H9 (cell line): ENCODE results near the gene DOCK1. TPM values are rescaled to one million over a fixed set of nuclear protein-coding genes. Genes with fewer than 3 reads are reported as not detected.

Experiments used
- DNase-seq: peaks from one replicate; pipeline ENCODE4 v3.0.0-alpha.2; 2017
- H2AFZ ChIP-seq: one replicate; pipeline ENCODE4 v1.6.1; 2013; ENCODE audit warnings: mild to moderate bottlenecking, low read length, control low read depth, moderate library complexity
- H2AK5ac ChIP-seq: 2 replicates; pipeline ENCODE4 v1.6.1; 2013; ENCODE audit warnings: low read length, control low read depth, mixed read lengths; ENCODE audit not compliant: insufficient read length
- H2BK120ac ChIP-seq: one replicate; pipeline ENCODE4 v1.6.1; 2013; ENCODE audit warnings: low read depth, mild to moderate bottlenecking, low read length, control low read depth, inconsistent platforms; ENCODE audit not compliant: poor library complexity, severe bottlenecking
- H2BK12ac ChIP-seq: 2 replicates; pipeline ENCODE4 v1.6.1; 2013; ENCODE audit warnings: low read length, control low read depth, mixed read lengths, low read depth; ENCODE audit not compliant: insufficient read length
- H2BK15ac ChIP-seq: 2 replicates; pipeline ENCODE4 v1.6.1; 2013; ENCODE audit warnings: low read depth, low read length, control low read depth
- H2BK20ac ChIP-seq: one replicate; pipeline ENCODE4 v1.6.1; 2013; ENCODE audit warnings: low read depth, mild to moderate bottlenecking, low read length, control low read depth, inconsistent platforms; ENCODE audit not compliant: poor library complexity, severe bottlenecking
- H2BK5ac ChIP-seq: 2 replicates; pipeline ENCODE4 v1.6.1; 2013; ENCODE audit warnings: low read length, control low read depth, mixed read lengths; ENCODE audit not compliant: insufficient read length
- H3K14ac ChIP-seq: 2 replicates; pipeline ENCODE4 v1.6.1; 2013; ENCODE audit warnings: low read length, control low read depth; ENCODE audit not compliant: insufficient read depth
- H3K18ac ChIP-seq: 2 replicates; pipeline ENCODE4 v1.6.1; 2013; ENCODE audit warnings: low read depth, mild to moderate bottlenecking, mixed read lengths, low read length, control low read depth; ENCODE audit not compliant: insufficient read length
- H3K23ac ChIP-seq: 2 replicates; pipeline ENCODE4 v1.6.1; 2013; ENCODE audit warnings: low read length, control low read depth, mixed read lengths, low read depth; ENCODE audit not compliant: insufficient read length
- H3K23me2 ChIP-seq: 2 replicates; pipeline ENCODE4 v1.6.1; 2013; ENCODE audit warnings: low read depth, mild to moderate bottlenecking, mixed read lengths, low read length, control low read depth; ENCODE audit not compliant: insufficient read length, poor library complexity, severe bottlenecking
- H3K27ac ChIP-seq: 2 replicates; pipeline ENCODE4 v1.5.1; 2013; ENCODE audit warnings: low read length, control low read depth, mixed read lengths, low read depth; ENCODE audit not compliant: insufficient read length
- H3K27me3 ChIP-seq: 2 replicates; pipeline ENCODE4 v1.6.1; 2013; ENCODE audit warnings: low read length, control low read depth, inconsistent platforms; ENCODE audit not compliant: insufficient read depth
- H3K4ac ChIP-seq: 2 replicates; pipeline ENCODE4 v1.6.1; 2013; ENCODE audit warnings: low read depth, mild to moderate bottlenecking, control low read depth, inconsistent platforms, low read length, moderate library complexity
- H3K4me1 ChIP-seq: 2 replicates; pipeline ENCODE4 v1.6.1; 2013; ENCODE audit warnings: low read length, control low read depth, inconsistent platforms; ENCODE audit not compliant: insufficient read depth
- H3K4me2 ChIP-seq: 2 replicates; pipeline ENCODE4 v1.6.1; 2013; ENCODE audit warnings: low read length, control low read depth, mixed read lengths; ENCODE audit not compliant: insufficient read length, insufficient read depth
- H3K56ac ChIP-seq: 2 replicates; pipeline ENCODE4 v1.6.1; 2013; ENCODE audit warnings: low read depth, mild to moderate bottlenecking, mixed read lengths, low read length, control low read depth; ENCODE audit not compliant: insufficient read length
- H3K79me1 ChIP-seq: 2 replicates; pipeline ENCODE4 v1.6.1; 2013; ENCODE audit warnings: low read depth, mild to moderate bottlenecking, moderate library complexity, low read length, control low read depth, inconsistent platforms; ENCODE audit not compliant: insufficient read depth, poor library complexity, severe bottlenecking
- H3K79me2 ChIP-seq: 2 replicates; pipeline ENCODE4 v1.6.1; 2013; ENCODE audit warnings: low read length, control low read depth, inconsistent platforms; ENCODE audit not compliant: insufficient read depth
- H3K9ac ChIP-seq: 2 replicates; pipeline ENCODE4 v1.6.1; 2013; ENCODE audit warnings: low read length, control low read depth, mixed read lengths; ENCODE audit not compliant: insufficient read length; ENCODE audit errors: extremely low read depth
- H3K9me3 ChIP-seq: one replicate; pipeline ENCODE4 v1.6.1; 2013; ENCODE audit warnings: low read depth, low read length, inconsistent platforms; ENCODE audit not compliant: control insufficient read depth
- H3T11ph ChIP-seq: one replicate; pipeline ENCODE4 v1.6.1; 2013; ENCODE audit warnings: mild to moderate bottlenecking, low read length, control low read depth, inconsistent platforms
- H4K20me1 ChIP-seq: one replicate; pipeline ENCODE4 v1.6.1; 2013; ENCODE audit not compliant: control insufficient read depth, insufficient read length, insufficient read depth
- H4K5ac ChIP-seq: 2 replicates; pipeline ENCODE4 v1.6.1; 2013; ENCODE audit warnings: low read depth, mild to moderate bottlenecking, mixed read lengths, low read length, control low read depth; ENCODE audit not compliant: insufficient read length
- H4K8ac ChIP-seq: replicated peaks from 2 replicates; pipeline ENCODE4 v1.6.1; 2013; ENCODE audit warnings: low read length, control low read depth, mixed read lengths, low read depth; ENCODE audit not compliant: insufficient read length
- H4K91ac ChIP-seq: 2 replicates; pipeline ENCODE4 v1.6.1; 2013; ENCODE audit warnings: low read depth, mild to moderate bottlenecking, moderate library complexity, mixed read lengths, low read length, control low read depth; ENCODE audit not compliant: insufficient read length
- H3K27ac Mint-ChIP-seq, 3 experiments: 2 replicates in 2 of 3; 3 replicates in 1 of 3; pipeline ENCODE4 v1.8.0; 2020 to 2021; ENCODE audit warnings: mixed read lengths in 3 of 3, mild to moderate bottlenecking in 1 of 3, moderate library complexity in 1 of 3
- H3K27me3 Mint-ChIP-seq: 2 replicates; pipeline ENCODE4 v1.8.0; 2021; ENCODE audit warnings: low read depth, mild to moderate bottlenecking, moderate library complexity, mixed read lengths
- H3K36me3 Mint-ChIP-seq, 3 experiments: 2 replicates in 2 of 3; 3 replicates in 1 of 3; pipeline ENCODE4 v1.8.0; 2020 to 2021; ENCODE audit warnings: low read depth in 3 of 3, mixed read lengths in 3 of 3; ENCODE audit not compliant: insufficient read depth in 1 of 3
- H3K4me1 Mint-ChIP-seq, 2 experiments: 2 replicates each; pipeline ENCODE4 v1.8.0; 2020; ENCODE audit warnings: mixed read lengths in 2 of 2
- H3K4me3 Mint-ChIP-seq, 2 experiments: 2 replicates in 1 of 2; 3 replicates in 1 of 2; pipeline ENCODE4 v1.8.0; 2020 to 2021; ENCODE audit warnings: mild to moderate bottlenecking in 2 of 2, mixed read lengths in 2 of 2, moderate library complexity in 1 of 2
- H3K9me3 Mint-ChIP-seq, 2 experiments: 2 replicates in 1 of 2; 3 replicates in 1 of 2; pipeline ENCODE4 v1.8.0; 2020; ENCODE audit warnings: mild to moderate bottlenecking in 2 of 2, mixed read lengths in 2 of 2, moderate library complexity in 1 of 2
- WGBS: extraction: QIAGEN DNeasy Blood & Tissue Kit; methylation state at CpG from one replicate; pipeline ENCODE4 v1.1.7; 2013; ENCODE audit warnings: missing lambda C conversion rate, low lambda C conversion rate, mixed read lengths; ENCODE audit not compliant: insufficient read length; ENCODE audit errors: extremely low coverage; 5-methylcytosine and 5-hydroxymethylcytosine counted together
- total RNA-seq: library from RNA; stranded (reverse); gene quantifications from 2 replicates; pipeline ENCODE4 v1.2.1, GENCODE V29; 2021
- TF ChIP-seq, protein P1 (sequence below): fragments of 200-600 bp; sonication (generic); conservative IDR thresholded peaks from 3 replicates; pipeline ENCODE4 v1.8.0; 2021; ENCODE audit warnings: antibody characterized with exemption, mild to moderate bottlenecking

DOCK1 gene
- total RNA-seq, 1 experiment from 2014 or later, result 57.0 TPM

GRCh38 chr10:127424594-127425264 lies 519.5 kb downstream of the DOCK1 start:
- H3K23ac ChIP-seq, result no peak overlapping the region
- Mint-ChIP-seq H3K4me1 (peaks cover 6 to 8% of the 10 kb centered on the region in 2 experiments; a peak in 3 of 4 replicates), H3K4me3 (no peak overlapping the region), H3K27me3 (no peaks in the 10 kb centered on the region), H3K36me3 (peaks cover 17 to 34% (median 21%) of the 10 kb centered on the region in 3 experiments), H3K27ac (no peak overlapping the region; a peak in 1 of 7 replicates), H3K9me3 (no peaks in the 10 kb centered on the region)
- no peak overlapping the region for H3K14ac ChIP-seq
- H3K27ac ChIP-seq, result no peak overlapping the region
- TF ChIP-seq, protein P1, sequence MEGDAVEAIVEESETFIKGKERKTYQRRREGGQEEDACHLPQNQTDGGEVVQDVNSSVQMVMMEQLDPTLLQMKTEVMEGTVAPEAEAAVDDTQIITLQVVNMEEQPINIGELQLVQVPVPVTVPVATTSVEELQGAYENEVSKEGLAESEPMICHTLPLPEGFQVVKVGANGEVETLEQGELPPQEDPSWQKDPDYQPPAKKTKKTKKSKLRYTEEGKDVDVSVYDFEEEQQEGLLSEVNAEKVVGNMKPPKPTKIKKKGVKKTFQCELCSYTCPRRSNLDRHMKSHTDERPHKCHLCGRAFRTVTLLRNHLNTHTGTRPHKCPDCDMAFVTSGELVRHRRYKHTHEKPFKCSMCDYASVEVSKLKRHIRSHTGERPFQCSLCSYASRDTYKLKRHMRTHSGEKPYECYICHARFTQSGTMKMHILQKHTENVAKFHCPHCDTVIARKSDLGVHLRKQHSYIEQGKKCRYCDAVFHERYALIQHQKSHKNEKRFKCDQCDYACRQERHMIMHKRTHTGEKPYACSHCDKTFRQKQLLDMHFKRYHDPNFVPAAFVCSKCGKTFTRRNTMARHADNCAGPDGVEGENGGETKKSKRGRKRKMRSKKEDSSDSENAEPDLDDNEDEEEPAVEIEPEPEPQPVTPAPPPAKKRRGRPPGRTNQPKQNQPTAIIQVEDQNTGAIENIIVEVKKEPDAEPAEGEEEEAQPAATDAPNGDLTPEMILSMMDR, result no peak
- H4K20me1 ChIP-seq, result no peaks in the 10 kb centered on the region
- no peaks in the 10 kb centered on the region for H3K9me3 ChIP-seq
- no peaks in the 10 kb centered on the region for H3K79me2 ChIP-seq
- no peaks in the 10 kb centered on the region for H3K4me1 ChIP-seq
- no peak overlapping the region for H2BK120ac ChIP-seq
- H2BK20ac ChIP-seq, result no peak overlapping the region
- no peak overlapping the region for H3K4me2 ChIP-seq
- no peaks in the 10 kb centered on the region for H3K23me2 ChIP-seq
- no peak overlapping the region for H2AK5ac ChIP-seq
- no peak overlapping the region for H3K4ac ChIP-seq
- H4K91ac ChIP-seq, result no peak overlapping the region
- no peak overlapping the region for H3K18ac ChIP-seq
- no peak for DNase-seq
- whole genome bisulfite sequencing, result no CpG with 5 or more reads among the region's 12 CpGs
- no peak overlapping the region for H3T11ph ChIP-seq
- H3K27me3 ChIP-seq, result no peaks in the 10 kb centered on the region
- no peak overlapping the region for H4K8ac ChIP-seq
- H2BK12ac ChIP-seq, result no peak overlapping the region
- H2BK5ac ChIP-seq, result no peak overlapping the region
- no peak overlapping the region for H3K56ac ChIP-seq
- H3K79me1 ChIP-seq, result no peaks in the 10 kb centered on the region
- no peak overlapping the region for H3K9ac ChIP-seq
- no peak overlapping the region for H2AFZ ChIP-seq
- H2BK15ac ChIP-seq, result no peak overlapping the region
- H4K5ac ChIP-seq, result no peak overlapping the region
